IMR-90 (cell line): Measurements from ENCODE around the gene UVSSA. TPM values are rescaled to one million over a fixed set of nuclear protein-coding genes. Genes with fewer than 3 reads are reported as not detected.

Experiments used
- ATAC-seq: fragments of 200-7000 bp; cut with Tn5 transposase; 2 replicates; pipeline ENCODE4 v1.9.1; 2020; ENCODE audit warnings: low read depth, mild to moderate bottlenecking, moderate library complexity
- BruUV-seq: library from RNA; stranded (reverse); fragments of 400-500 nt; replicated peaks from 2 replicates; lab custom pipeline; 2021; lab: Mats Ljungman, UMichigan
- CTCF ChIA-PET: fragments of 300-600 bp; formaldehyde crosslinking; extraction: SDS; loops from one replicate; lab custom pipeline; 2021; ENCODE audit warnings: antibody characterized with exemption; lab: Yijun Ruan, JAX
- POLR2A ChIA-PET: fragments of 300-600 bp; sonication (Branson Sonifier 250); formaldehyde crosslinking; loops from one replicate; lab custom pipeline; 2022; ENCODE audit warnings: antibody characterized with exemption; ENCODE audit not compliant: unreplicated experiment; lab: Charles Lee
- DNase-seq: peaks from one replicate; pipeline ENCODE4 v3.0.0; 2013
- H2AFZ ChIP-seq: replicated peaks from 2 replicates; pipeline ENCODE3; 2013; ENCODE audit warnings: low read length, mild to moderate bottlenecking; ENCODE audit not compliant: poor library complexity
- H2AK5ac ChIP-seq: 2 replicates; pipeline ENCODE4 v1.6.1; 2013; ENCODE audit warnings: low read depth, low read length, inconsistent platforms
- H2AK9ac ChIP-seq: replicated peaks from 2 replicates; pipeline ENCODE3; 2013; ENCODE audit warnings: mild to moderate bottlenecking, low read depth, low read length, moderate library complexity; ENCODE audit not compliant: poor library complexity
- H2BK120ac ChIP-seq: 2 replicates; pipeline ENCODE4 v1.6.1; 2013; ENCODE audit warnings: low read depth, low read length, inconsistent platforms
- H2BK15ac ChIP-seq: 3 replicates; pipeline ENCODE4 v1.6.1; 2013; ENCODE audit warnings: low read depth, low read length, inconsistent platforms
- H2BK20ac ChIP-seq: 2 replicates; pipeline ENCODE4 v1.6.1; 2013; ENCODE audit warnings: low read depth, mild to moderate bottlenecking, inconsistent platforms, low read length, moderate library complexity
- H2BK5ac ChIP-seq: 2 replicates; pipeline ENCODE4 v1.6.1; 2013; ENCODE audit warnings: mild to moderate bottlenecking, low read depth, low read length, inconsistent platforms; ENCODE audit not compliant: poor library complexity, severe bottlenecking
- H3K14ac ChIP-seq: replicated peaks from 2 replicates; pipeline ENCODE4 v1.6.1; 2013; ENCODE audit warnings: low read depth, low read length, inconsistent platforms
- H3K18ac ChIP-seq: 2 replicates; pipeline ENCODE4 v1.6.1; 2013; ENCODE audit warnings: low read depth, low read length, control low read depth
- H3K23ac ChIP-seq: 2 replicates; pipeline ENCODE4 v1.6.1; 2013; ENCODE audit warnings: low read depth, low read length, inconsistent platforms
- H3K27ac ChIP-seq: 2 replicates; pipeline ENCODE4 v1.5.1; 2013; ENCODE audit warnings: mild to moderate bottlenecking, control low read depth, low read length; ENCODE audit not compliant: insufficient read depth
- H3K27me3 ChIP-seq: 2 replicates; pipeline ENCODE4 v1.6.1; 2013; ENCODE audit warnings: low read length; ENCODE audit not compliant: control insufficient read depth, insufficient read depth
- H3K36me3 ChIP-seq: 2 replicates; pipeline ENCODE4 v1.6.1; 2013; ENCODE audit warnings: low read length, mixed read lengths; ENCODE audit not compliant: control insufficient read depth, insufficient read depth
- H3K4ac ChIP-seq: 2 replicates; pipeline ENCODE4 v1.6.1; 2013; ENCODE audit warnings: low read depth, low read length, inconsistent platforms
- H3K4me1 ChIP-seq: 2 replicates; pipeline ENCODE4 v1.6.1; 2013; ENCODE audit warnings: low read length, mixed read lengths; ENCODE audit not compliant: control insufficient read depth, insufficient read depth
- H3K4me2 ChIP-seq: 2 replicates; pipeline ENCODE4 v1.6.1; 2013; ENCODE audit warnings: low read depth, mild to moderate bottlenecking, control low read depth, low read length, moderate library complexity
- H3K4me3 ChIP-seq: 2 replicates; pipeline ENCODE4 v1.5.1; 2013; ENCODE audit warnings: low read depth, mild to moderate bottlenecking, control low read depth, low read length, moderate library complexity; ENCODE audit not compliant: insufficient read depth
- H3K56ac ChIP-seq: 2 replicates; pipeline ENCODE4 v1.6.1; 2013; ENCODE audit warnings: low read length, inconsistent platforms; ENCODE audit not compliant: insufficient read depth; ENCODE audit errors: extremely low read depth
- H3K79me1 ChIP-seq, 2 experiments: 2 replicates each; pipeline ENCODE4 v1.6.1; 2013; ENCODE audit warnings: low read length in 2 of 2, inconsistent platforms in 1 of 2, low read depth in 1 of 2
- H3K9ac ChIP-seq: 2 replicates; pipeline ENCODE4 v1.6.1; 2013; ENCODE audit warnings: low read depth, low read length, control low read depth
- H3K9me1 ChIP-seq: 2 replicates; pipeline ENCODE4 v1.6.1; 2013; ENCODE audit warnings: low read length, inconsistent platforms; ENCODE audit not compliant: insufficient read depth
- H3K9me3 ChIP-seq: 2 replicates; pipeline ENCODE4 v1.6.1; 2013; ENCODE audit warnings: low read length; ENCODE audit not compliant: control insufficient read depth, insufficient read depth
- H4K20me1 ChIP-seq: 2 replicates; pipeline ENCODE4 v1.6.1; 2013; ENCODE audit warnings: low read length, inconsistent platforms; ENCODE audit not compliant: insufficient read depth
- H4K5ac ChIP-seq: 2 replicates; pipeline ENCODE4 v1.6.1; 2013; ENCODE audit warnings: mild to moderate bottlenecking, low read depth, low read length, control low read depth
- H4K8ac ChIP-seq, 2 experiments: 2 replicates each; pipeline ENCODE4 v1.6.1; 2013; ENCODE audit warnings: low read depth in 2 of 2, low read length in 2 of 2, control low read depth in 1 of 2, inconsistent platforms in 1 of 2
- H4K91ac ChIP-seq: 2 replicates; pipeline ENCODE4 v1.6.1; 2013; ENCODE audit warnings: low read depth, low read length, inconsistent platforms; ENCODE audit not compliant: insufficient read depth
- BHLHE40 ChIP-seq: fragments of 150-350 bp; IDR thresholded peaks from 2 replicates; pipeline ENCODE4 v1.6.1; 2016; ENCODE audit warnings: mild to moderate bottlenecking, low read depth, low read length
- CEBPB ChIP-seq: IDR thresholded peaks from 2 replicates; pipeline ENCODE4 v1.6.1; 2012; ENCODE audit warnings: low read depth, low read length, improper control_type of control experiment
- CHD1 ChIP-seq: IDR thresholded peaks from 2 replicates; pipeline ENCODE4 v1.6.1; 2012; ENCODE audit warnings: low read depth, low read length, improper control_type of control experiment
- CTCF ChIP-seq: conservative IDR thresholded peaks from 2 replicates; pipeline ENCODE4 v1.5.1; 2012; ENCODE audit warnings: mild to moderate bottlenecking, low read depth, low read length, improper control_type of control experiment
- ELK1 ChIP-seq: fragments of 150-350 bp; IDR thresholded peaks from 2 replicates; pipeline ENCODE4 v1.6.1; 2016; ENCODE audit warnings: low read depth, mild to moderate bottlenecking, low read length, moderate library complexity, borderline replicate concordance
- FOS ChIP-seq: fragments of 150-350 bp; IDR thresholded peaks from 2 replicates; pipeline ENCODE4 v1.6.1; 2016; ENCODE audit warnings: low read depth, low read length
- MAFK ChIP-seq: IDR thresholded peaks from 2 replicates; pipeline ENCODE4 v1.6.1; 2012; ENCODE audit warnings: low read depth, low read length, improper control_type of control experiment
- MAZ ChIP-seq: IDR thresholded peaks from 2 replicates; pipeline ENCODE4 v1.6.1; 2012; ENCODE audit warnings: low read depth, mild to moderate bottlenecking, low read length, improper control_type of control experiment, moderate library complexity, borderline replicate concordance
- MXI1 ChIP-seq: IDR thresholded peaks from 2 replicates; pipeline ENCODE4 v1.6.1; 2012; ENCODE audit warnings: low read depth, mild to moderate bottlenecking, low read length, moderate library complexity, borderline replicate concordance
- NFE2L2 ChIP-seq: fragments of 150-350 bp; IDR thresholded peaks from 2 replicates; pipeline ENCODE4 v1.6.1; 2016; ENCODE audit warnings: low read depth, mild to moderate bottlenecking, low read length
- POLR2A ChIP-seq: IDR thresholded peaks from 2 replicates; pipeline ENCODE4 v1.6.1; 2012; ENCODE audit warnings: mild to moderate bottlenecking, low read depth, low read length
- RAD21 ChIP-seq: IDR thresholded peaks from 2 replicates; pipeline ENCODE4 v1.6.1; 2012; ENCODE audit warnings: low read length, improper control_type of control experiment
- RFX5 ChIP-seq: IDR thresholded peaks from 2 replicates; pipeline ENCODE4 v1.8.0; 2012; ENCODE audit warnings: low read depth, mild to moderate bottlenecking, low read length, moderate library complexity
- SMC3 ChIP-seq: fragments of 150-350 bp; IDR thresholded peaks from 2 replicates; pipeline ENCODE4 v1.6.1; 2016; ENCODE audit warnings: low read depth, mild to moderate bottlenecking, antibody characterized with exemption, low read length, moderate library complexity
- WGBS, 2 experiments: methylation state at CpG; one replicate each; pipeline versions ENCODE4 v1.1.5 to v1.1.7; 2013; ENCODE audit warnings: missing lambda C conversion rate in 2 of 2; ENCODE audit not compliant: insufficient read length in 1 of 2; ENCODE audit errors: extremely low coverage in 2 of 2; 5-methylcytosine and 5-hydroxymethylcytosine counted together
- dilution Hi-C: fragments of 300-500 bp; cut with HindIII; formaldehyde crosslinking; loops from one replicate; pipeline ENCODE4 v1.14.3; 2018; ENCODE audit warnings: low sequenced_read_pairs; ENCODE audit not compliant: unreplicated experiment
- in situ Hi-C: fragments of 300-500 bp; cut with MboI; formaldehyde crosslinking; loops from 3 replicates; pipeline ENCODE4 v1.14.3; 2019; ENCODE audit warnings: low sequenced_read_pairs, inconsistent platforms, mixed read lengths
- intact Hi-C: fragments of 100-400 bp; cut with micrococcal nuclease; formaldehyde crosslinking; loops from 2 replicates; pipeline ENCODE4 v1.10.0; 2022
- polyA plus RNA-seq, 3 experiments: library from polyadenylated mRNA; depleted of rRNA; stranded (reverse); fragments of >200 nt; gene quantifications; 2 replicates each; pipeline ENCODE4 v1.2.3, GENCODE V29; 2012; ENCODE audit warnings: low replicate concordance in 1 of 3
- total RNA-seq: library from RNA; depleted of rRNA; stranded (reverse); fragments of >200 nt; gene quantifications from 2 replicates; pipeline ENCODE4 v1.2.3, GENCODE V29; 2012
- TF ChIP-seq, protein P1 (sequence below): fragments of 150-350 bp; IDR thresholded peaks from 2 replicates; pipeline ENCODE4 v1.6.1; 2017; ENCODE audit warnings: mild to moderate bottlenecking, antibody characterized with exemption, low read length, low read depth

Gene UVSSA
- total and polyA plus RNA-seq, 2 of the 4 experiments (the other 2 are of a cell fraction) = 1.4 to 8.4 TPM

DNA sequence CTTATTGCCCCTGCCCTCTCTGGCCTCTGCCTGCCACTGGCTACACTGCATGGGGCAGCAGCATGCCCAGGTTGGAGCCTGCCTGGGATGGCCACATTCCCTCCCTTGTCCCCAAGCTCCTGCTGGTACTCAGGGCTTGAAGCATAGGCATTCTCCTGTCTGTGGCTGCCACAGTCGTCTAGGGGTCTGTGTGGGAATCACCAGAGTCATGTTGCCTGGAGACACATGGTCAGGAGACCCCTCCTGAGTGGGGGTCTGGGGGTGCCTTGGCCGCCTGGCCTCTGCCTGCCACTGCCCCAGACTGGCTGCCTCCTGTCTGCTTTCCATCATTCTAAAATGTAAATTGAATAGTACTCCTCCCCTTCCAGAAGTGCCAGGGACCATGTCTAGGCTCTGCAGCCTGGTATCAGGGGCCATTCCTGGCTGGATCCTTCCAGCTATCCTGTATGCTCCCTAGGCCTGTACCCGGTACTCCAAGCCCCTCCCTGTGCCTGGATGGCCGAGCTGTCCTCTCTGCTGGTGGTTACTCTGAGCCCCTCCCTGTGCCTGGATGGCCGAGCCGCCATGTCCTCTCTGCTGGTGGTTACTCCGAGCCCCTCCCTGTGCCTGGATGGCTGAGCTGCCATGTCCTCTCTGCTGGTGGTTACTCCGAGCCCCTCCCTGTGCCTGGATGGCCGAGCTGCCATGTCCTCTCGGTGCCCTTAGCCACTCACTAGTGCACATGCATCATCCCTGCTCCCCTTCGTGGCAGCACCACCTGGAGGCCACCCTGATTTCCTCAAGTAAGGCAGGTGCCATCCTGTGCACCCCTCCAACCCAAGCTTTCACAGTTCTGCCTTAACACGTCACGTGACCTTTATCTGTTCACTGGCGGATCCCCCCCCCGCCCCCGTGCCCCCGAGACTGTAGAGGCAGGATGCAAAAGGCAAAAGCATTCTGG, 64.7 kb downstream of the UVSSA start:
- ATAC-seq (no peak), DNase-seq (no peak)
- Histone ChIP-seq H3K56ac (no peak overlapping the region), H3K4me2 (no peak overlapping the region), H3K4ac (no peak overlapping the region), H3K4me1 (no peaks in the 10 kb centered on the region), H3K27me3 (peaks cover 58% of the 10 kb centered on the region), H2AFZ (no peak overlapping the region), H3K18ac (no peak overlapping the region), H2AK5ac (no peak overlapping the region), H2BK120ac (no peak overlapping the region), H3K27ac (no peak overlapping the region), H2BK5ac (no peak overlapping the region), H4K20me1 (no peaks in the 10 kb centered on the region), H2AK9ac (no peak overlapping the region), H3K36me3 (no peaks in the 10 kb centered on the region), H4K8ac (no peak overlapping the region), H2BK20ac (no peak overlapping the region), H2BK15ac (no peak overlapping the region), H4K5ac (no peak overlapping the region), H3K4me3 (no peak overlapping the region), H3K79me1 (no peaks in the 10 kb centered on the region), H4K91ac (no peak overlapping the region), H3K9ac (no peak overlapping the region), H3K23ac (no peak overlapping the region), H3K9me1 (no peaks in the 10 kb centered on the region), H3K9me3 (peaks cover 1% of the 10 kb centered on the region), H3K14ac (no peak overlapping the region)
- WGBS, 2 experiments = 27% methylated on average over 7 of the region's 17 CpGs; no CpG with 5 or more reads in 1 of the 2 experiments
- BruUV-seq = no TSS peak
- intact Hi-C loops (no loop called here), in situ Hi-C loops (no loop called here), dilution Hi-C loops (no loop called here)
- POLR2A ChIA-PET = no interaction called here
- CTCF ChIA-PET = no interaction called here
- TF ChIP-seq RFX5 (no peak), CHD1 (no peak), MXI1 (no peak), MAZ (no peak), POLR2A (no peak), CEBPB (no peak), RAD21 (no peak), MAFK (no peak), CTCF (no peak), FOS (no peak), SMC3 (no peak), BHLHE40 (no peak), NFE2L2 (no peak), ELK1 (no peak)
- TF ChIP-seq, protein P1, sequence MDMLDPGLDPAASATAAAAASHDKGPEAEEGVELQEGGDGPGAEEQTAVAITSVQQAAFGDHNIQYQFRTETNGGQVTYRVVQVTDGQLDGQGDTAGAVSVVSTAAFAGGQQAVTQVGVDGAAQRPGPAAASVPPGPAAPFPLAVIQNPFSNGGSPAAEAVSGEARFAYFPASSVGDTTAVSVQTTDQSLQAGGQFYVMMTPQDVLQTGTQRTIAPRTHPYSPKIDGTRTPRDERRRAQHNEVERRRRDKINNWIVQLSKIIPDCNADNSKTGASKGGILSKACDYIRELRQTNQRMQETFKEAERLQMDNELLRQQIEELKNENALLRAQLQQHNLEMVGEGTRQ = no peak
